HG03159 (cell line): ENCODE results near the gene NFKBIB.
"Not testable (repeated sequence)": the region's sequence is repeated elsewhere in the genome, so short reads cannot be mapped to it uniquely, and the experiment has no call there.

Experiments
- ATAC-seq: cut with Tn5 transposase; IDR thresholded peaks from one replicate; pipeline ENCODE4 v1.9.1; 2021; ENCODE audit warnings: mild to moderate bottlenecking, moderate library complexity; ENCODE audit not compliant: unreplicated experiment

Gene NFKBIB

GRCh38 chr19:38875656-38876395 is 23.9 kb upstream of the NFKBIB start:
- no peak for ATAC-seq

GRCh38 chr19:38877781-38878574 is 21.8 kb upstream of the NFKBIB start, which contains the start of gene RINL:
TSS of gene RINL (minus strand) at chr19:38878275. CDS start at chr19:38876742, 1,533 bp downstream.
- no peak for ATAC-seq

DNA sequence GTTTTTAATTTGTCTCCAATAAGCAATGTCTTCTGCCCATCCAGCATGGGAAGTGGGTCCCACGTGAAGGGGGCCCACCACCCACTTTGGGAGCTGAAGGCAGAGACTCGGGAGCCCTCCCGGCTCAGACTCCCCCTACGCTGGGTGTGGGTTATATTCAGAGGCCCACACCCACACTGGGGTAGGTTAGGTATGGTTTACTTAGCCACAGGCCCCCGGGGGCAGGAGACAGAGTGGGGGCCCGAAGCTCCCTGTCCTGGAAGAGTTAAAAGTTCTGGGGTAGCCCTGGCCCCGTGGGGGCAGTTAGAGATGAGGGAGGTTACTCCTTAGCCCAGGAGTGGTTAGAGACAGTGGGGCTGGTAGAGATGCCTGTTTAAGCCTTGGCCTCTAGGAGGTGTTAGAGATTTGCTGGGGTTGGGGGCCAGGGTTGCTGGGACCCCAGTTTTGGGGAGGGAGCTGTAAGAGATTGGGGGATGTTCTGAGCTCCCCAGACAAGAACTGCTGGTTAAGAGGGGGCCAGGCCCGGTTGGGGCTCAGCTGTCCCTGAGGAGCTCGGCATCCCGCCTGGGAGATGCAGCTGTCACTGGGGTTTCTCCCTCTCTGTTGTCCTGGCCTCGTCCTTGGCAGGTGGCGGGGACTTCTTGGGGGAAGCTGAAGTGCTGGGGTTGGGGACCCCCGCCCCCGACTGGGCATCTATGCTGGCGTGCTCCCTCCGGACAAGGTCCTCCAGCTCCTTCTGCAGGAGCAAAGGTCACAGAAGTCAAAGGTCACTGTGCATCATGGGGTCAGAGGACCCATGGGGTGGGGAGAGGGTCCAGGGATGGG is 21.0 kb upstream of the NFKBIB start:
- no peak for ATAC-seq

DNA sequence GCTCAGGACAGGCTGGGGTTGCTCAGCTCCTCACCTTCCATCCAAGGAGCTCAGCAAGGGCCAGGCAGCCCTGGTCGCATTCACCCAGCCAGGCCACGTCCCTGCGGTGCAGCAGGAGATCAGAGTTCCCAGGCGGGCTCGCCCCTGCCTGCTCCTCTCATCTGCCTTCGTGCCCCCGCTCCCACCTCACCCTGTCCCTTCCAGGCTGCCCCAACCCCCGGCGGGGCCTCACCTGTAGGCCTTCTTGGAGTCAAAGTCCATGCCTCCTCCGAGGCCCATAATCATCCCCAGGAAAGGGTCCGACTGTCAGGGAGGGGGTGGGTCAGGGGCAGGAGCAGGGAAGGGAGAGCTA is 20.4 kb upstream of the NFKBIB start:
- no peak for ATAC-seq

DNA sequence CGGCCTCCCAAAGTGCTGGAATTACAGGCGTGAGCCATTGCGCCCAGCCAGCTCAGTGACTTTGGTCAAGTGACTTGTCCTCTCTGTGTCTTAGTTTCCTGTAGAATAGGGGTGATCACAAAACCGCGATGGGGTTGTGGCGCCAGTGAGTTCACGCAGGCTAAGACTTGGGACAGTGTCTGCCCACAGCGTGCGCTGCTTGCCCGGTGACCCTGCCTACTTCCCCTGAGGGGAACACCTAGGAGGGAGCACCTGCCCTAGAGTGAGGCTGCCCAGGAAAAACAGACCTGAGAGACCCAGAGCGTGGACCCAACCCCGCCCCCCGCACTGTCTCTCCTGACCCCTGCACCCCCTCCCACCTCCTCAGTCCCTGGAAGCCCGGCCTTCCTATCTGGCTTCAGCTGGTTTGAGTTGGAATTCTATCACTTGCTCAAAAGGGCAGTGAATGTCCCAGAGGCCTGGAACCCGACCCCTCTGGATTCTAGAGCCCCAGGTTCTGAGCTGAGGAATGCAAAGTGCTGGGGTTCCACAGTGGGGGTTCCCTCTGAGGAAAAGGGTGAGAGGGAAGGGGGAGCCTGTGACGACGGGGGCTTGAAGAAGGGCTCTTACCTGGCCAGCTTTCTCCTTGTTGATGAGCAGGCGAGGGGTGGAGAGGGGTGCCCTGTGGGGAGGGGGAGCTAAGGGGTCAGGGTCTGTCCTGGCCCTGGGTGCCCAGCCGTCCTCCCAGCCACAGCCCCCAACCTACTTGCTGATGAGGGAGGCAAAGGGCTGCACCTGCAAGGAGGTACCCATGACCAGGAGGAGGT is 19.5 kb upstream of the NFKBIB start:
- no peak for ATAC-seq

GRCh38 chr19:38880882-38881609 is 18.7 kb upstream of the NFKBIB start:
- no peak for ATAC-seq

GRCh38 chr19:38883286-38883685 is 16.5 kb upstream of the NFKBIB start:
- ATAC-seq: no peak

DNA sequence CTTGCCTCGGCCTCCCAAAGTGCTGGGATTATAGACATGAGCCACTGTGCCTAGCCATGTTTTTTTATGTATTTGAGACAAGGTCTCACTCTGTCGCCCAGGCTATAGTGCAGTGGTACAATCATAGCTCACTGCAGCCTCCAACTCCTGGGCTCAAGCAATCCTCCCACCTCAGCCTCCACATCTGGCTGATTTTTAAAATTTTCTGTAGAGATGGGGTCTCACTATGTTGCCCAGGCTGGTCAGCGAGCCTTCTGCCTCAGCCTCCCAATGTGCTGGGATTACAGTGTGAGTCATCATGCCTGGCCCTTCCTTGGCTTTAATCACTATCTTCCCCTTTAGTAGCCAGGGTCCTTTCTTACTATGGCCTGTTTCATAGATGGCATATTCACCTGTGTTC is 15.1 kb upstream of the NFKBIB start:
- ATAC-seq: not testable (repeated sequence)

- ATAC-seq: no peak
Measured at GRCh38 chr19:38888876-38889275, 10.9 kb upstream of the NFKBIB start.

DNA sequence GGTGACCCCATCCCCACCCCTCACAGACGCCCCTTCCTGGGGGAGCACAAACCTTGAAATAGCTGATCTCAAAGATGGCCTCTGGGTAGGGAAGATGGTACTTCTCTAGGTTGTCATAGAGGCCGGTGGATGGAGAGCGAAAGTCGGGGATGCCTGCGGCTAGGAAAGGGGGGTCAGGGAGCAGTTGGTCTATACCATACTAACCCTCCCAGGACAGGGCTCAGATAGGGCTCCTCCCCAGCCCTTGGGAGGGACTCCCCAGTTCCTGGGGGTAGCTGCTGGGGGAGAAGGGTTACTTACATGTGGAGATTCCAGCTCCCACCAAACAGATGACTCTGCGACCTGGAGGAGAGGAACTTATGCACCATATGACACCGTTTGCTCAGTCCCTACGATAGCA is 10.0 kb upstream of the NFKBIB start:
- ATAC-seq: no peak

DNA sequence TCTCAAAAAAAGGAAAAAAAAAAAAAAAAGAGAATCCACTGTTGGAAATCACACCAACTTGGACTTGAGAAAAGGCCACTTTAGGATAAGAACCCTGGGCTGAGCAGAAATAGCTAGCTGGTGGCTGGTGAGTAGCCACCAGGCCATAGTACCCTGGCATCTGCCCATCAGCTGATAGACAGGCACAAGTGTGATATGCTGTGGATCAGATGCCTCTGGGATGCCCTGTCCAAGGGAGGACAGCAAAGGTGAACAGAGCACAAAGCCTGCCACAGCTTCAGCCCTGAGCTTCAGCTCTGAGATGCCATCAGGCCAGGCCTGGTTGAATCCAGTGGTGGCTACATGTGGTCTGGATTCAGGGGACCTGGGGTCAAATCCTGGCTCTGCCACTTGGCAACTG is 9.1 kb upstream of the NFKBIB start:
- ATAC-seq: no peak

- no peak for ATAC-seq
Measured at GRCh38 chr19:38891771-38892170, 8.0 kb upstream of the NFKBIB start.

GRCh38 chr19:38892841-38893240 is 6.9 kb upstream of the NFKBIB start:
- no peak for ATAC-seq

DNA sequence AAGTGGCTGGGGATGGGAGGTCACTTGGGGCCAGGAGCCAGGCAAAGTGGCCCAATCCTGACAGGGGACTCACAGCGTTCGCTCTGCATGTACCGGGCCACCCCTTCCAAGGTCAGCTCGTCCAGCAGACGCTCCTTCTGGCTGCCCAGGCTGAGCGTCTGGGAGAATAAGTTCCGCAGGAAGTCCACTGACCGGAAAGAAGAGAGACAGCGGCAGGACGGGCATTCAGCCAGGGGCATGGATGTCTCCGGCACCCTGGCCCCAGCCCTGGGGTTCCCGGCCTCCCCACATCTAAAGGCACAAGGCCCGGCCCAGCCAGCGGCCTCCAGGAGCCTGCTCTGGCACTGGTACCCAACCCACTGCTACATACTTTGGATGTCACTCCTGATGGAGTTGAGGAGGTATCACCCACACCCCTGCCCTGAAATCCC is 6.4 kb upstream of the NFKBIB start:
- ATAC-seq: no peak

GRCh38 chr19:38894968-38895367 is 4.8 kb upstream of the NFKBIB start:
- no peak for ATAC-seq

GRCh38 chr19:38898788-38899446 is 852 bp upstream of the NFKBIB start:
- ATAC-seq: peak; percentile 1

- no peak for ATAC-seq
Measured at GRCh38 chr19:38900202-38900629, 447 bp downstream of the NFKBIB start.

DNA sequence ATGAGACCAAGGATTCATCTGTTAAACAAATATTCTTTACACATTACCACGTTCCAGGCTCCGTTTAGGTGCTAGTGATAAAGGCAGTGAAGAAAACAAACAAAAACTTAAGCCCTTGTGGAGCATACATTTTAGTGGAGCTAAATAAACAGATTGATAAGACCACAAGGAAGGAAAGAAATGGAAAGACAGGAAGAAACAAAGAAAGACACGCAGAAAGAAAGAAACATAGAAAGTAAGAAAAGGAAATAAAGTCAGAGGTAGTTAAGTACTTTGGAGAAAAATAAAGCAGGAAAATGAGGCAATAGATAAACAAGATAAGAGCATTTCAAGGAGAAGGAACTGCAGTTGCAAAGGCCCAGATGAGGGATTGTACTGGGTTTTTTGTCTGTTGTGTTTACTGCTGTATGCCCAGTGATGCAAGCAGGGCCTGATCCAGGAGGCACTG is 998 bp downstream of the NFKBIB start:
- no peak for ATAC-seq

DNA sequence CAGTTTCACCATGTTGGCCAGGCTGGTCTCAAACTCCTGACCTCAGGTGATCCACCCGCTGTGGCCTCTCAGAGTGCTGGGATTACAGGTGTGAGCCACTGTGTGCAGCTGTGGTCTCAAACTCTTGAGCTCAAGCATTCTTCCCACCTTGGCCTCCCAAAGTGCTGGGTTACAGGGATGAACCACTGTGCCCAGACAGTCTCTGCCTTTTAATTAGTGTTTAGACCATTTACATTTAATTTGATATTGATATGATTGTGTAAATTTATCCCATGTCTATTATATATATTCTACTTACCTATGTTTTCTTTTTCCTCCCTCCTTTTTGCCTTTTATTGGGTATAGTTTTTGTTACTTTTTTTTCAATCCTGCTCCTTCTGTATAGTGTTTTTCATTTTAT is 1.9 kb downstream of the NFKBIB start:
- no peak for ATAC-seq
